ENCODE results near the gene HBP1. TPM values are rescaled to one million over a fixed set of nuclear protein-coding genes. Genes with fewer than 3 reads are reported as not detected.

The HBP1 gene
- polyA plus RNA-seq, 1 donor = 68.7 TPM

DNA sequence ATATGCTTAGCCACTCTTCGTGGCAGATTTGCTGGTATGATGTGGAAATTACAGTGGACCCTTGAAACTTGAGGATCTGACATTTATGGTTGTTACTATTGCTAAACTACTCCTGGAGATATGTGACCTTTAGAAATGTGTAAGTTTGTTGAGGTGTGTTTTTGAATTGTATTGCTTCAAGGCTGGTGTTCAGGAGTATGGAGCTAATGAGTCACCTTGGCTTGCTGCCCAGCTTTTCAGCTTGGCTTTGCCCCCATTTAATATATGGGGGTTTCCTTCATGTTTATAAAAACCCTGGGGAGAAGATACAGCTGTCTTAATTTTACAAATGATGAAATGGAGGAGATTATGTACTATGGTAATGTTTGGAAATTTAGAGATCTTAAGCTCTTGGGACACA, 11.6 kb downstream of the HBP1 start:
- peaks cover 11% of the 10 kb centered on the region for H3K36me3 ChIP-seq (ENCODE audit: control insufficient read depth, insufficient read depth, low read length)
- peaks cover 18% of the 10 kb centered on the region for H3K4me1 ChIP-seq (ENCODE audit: control insufficient read depth, insufficient read depth, low read length)

DNA sequence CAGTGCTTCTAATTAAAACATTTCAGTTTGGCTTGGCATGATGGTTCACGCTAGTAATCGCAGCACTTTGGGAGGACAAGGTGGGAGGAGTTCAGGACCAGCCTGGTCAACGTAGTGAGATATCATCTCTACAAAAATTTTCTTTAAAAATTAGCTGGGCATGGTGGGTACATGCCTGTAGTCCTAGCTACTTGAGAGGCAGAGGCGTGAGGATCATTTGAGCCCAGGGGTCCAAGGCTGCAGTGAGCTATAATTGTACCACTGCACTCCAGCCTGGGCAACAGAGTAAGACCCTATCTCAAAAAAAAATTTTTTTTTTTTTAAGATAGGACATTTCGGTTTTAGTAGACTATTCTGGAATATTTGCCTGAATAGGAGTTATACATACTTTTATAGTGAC, 12.4 kb downstream of the HBP1 start:
- Histone ChIP-seq H3K36me3 (ENCODE audit: control insufficient read depth, insufficient read depth, low read length) (peaks cover 16% of the 10 kb centered on the region), H3K27ac (ENCODE audit: low read length) (peak overlapping the region; percentile 73), H3K9me3 (ENCODE audit: control insufficient read depth, low read depth, low read length) (no peaks in the 10 kb centered on the region), H3K27me3 (ENCODE audit: control insufficient read depth, insufficient read depth, low read length) (no peaks in the 10 kb centered on the region), H3K4me1 (ENCODE audit: control insufficient read depth, insufficient read depth, low read length) (peaks cover 18% of the 10 kb centered on the region), H3K4me3 (ENCODE audit: low read length) (no peak overlapping the region)
- no peak for DNase-seq
- 80% methylated on average over 1 of the region's 5 CpGs for WGBS (ENCODE audit: insufficient coverage, low lambda C conversion rate)

More for the DNA sequence above, 11.6 kb downstream of the HBP1 start:
- peak overlapping the region; percentile 73 for H3K27ac ChIP-seq (ENCODE audit: low read length)
- no peaks in the 10 kb centered on the region for H3K9me3 ChIP-seq (ENCODE audit: control insufficient read depth, low read depth, low read length)
- no peaks in the 10 kb centered on the region for H3K27me3 ChIP-seq (ENCODE audit: control insufficient read depth, insufficient read depth, low read length)
- no CpG with 5 or more reads among the region's 1 CpG for WGBS (ENCODE audit: insufficient coverage, low lambda C conversion rate)
- no peak overlapping the region for H3K4me3 ChIP-seq (ENCODE audit: low read length)
- DNase-seq = peak; percentile 81 to 88

DNA sequence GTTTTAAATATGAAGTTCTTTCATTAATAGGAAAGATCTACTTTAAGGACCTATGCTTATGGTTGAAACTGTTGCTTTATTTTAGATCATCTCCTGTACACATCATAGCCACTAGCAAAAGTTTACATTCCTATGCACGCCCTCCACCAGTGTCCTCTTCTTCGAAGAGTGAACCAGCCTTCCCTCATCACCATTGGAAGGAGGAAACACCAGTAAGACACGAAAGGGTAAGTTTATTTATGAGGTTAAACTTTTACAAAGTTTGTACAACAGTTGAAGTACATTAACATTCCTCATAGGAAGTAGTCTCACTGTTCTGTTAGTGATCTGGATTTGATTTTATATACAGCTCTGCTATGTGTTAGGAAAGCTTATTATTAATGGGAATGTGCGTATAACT, 16.9 kb downstream of the HBP1 start:
- no peak overlapping the region for H3K4me3 ChIP-seq (ENCODE audit: low read length)
- H3K36me3 ChIP-seq (ENCODE audit: control insufficient read depth, insufficient read depth, low read length) = peaks cover 47% of the 10 kb centered on the region
- DNase-seq = no peak
- 100% methylated on average over 2 of the region's 4 CpGs for WGBS (ENCODE audit: insufficient coverage, low lambda C conversion rate)
- H3K9me3 ChIP-seq (ENCODE audit: control insufficient read depth, low read depth, low read length) = no peaks in the 10 kb centered on the region
- no peak overlapping the region for H3K27ac ChIP-seq (ENCODE audit: low read length)
- H3K4me1 ChIP-seq (ENCODE audit: control insufficient read depth, insufficient read depth, low read length) = peaks cover 13% of the 10 kb centered on the region
- no peaks in the 10 kb centered on the region for H3K27me3 ChIP-seq (ENCODE audit: control insufficient read depth, insufficient read depth, low read length)

DNA sequence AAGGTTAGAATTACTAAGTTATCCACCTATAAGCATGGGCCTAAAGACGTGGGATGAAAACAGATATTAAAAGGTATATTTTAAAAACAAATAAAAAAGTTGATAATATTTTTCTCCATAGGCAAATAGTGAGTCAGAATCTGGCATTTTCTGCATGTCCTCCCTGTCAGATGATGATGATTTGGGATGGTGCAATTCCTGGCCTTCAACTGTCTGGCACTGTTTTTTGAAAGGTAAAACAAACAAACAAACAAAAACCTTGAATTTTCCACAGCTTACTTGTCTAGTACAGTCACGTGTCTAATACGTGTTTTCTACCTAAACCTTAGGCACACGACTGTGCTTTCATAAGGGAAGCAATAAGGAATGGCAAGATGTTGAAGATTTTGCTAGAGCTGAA, 17.4 kb downstream of the HBP1 start:
- no peaks in the 10 kb centered on the region for H3K9me3 ChIP-seq (ENCODE audit: control insufficient read depth, low read depth, low read length)
- 80% methylated on average over 1 of the region's 4 CpGs for WGBS (ENCODE audit: insufficient coverage, low lambda C conversion rate)
- H3K27me3 ChIP-seq (ENCODE audit: control insufficient read depth, insufficient read depth, low read length) = no peaks in the 10 kb centered on the region
- DNase-seq = no peak
- H3K27ac ChIP-seq (ENCODE audit: low read length) = no peak overlapping the region
- H3K36me3 ChIP-seq (ENCODE audit: control insufficient read depth, insufficient read depth, low read length) = peaks cover 52% of the 10 kb centered on the region
- H3K4me3 ChIP-seq (ENCODE audit: low read length) = no peak overlapping the region
- H3K4me1 ChIP-seq (ENCODE audit: control insufficient read depth, insufficient read depth, low read length) = peaks cover 8% of the 10 kb centered on the region

DNA sequence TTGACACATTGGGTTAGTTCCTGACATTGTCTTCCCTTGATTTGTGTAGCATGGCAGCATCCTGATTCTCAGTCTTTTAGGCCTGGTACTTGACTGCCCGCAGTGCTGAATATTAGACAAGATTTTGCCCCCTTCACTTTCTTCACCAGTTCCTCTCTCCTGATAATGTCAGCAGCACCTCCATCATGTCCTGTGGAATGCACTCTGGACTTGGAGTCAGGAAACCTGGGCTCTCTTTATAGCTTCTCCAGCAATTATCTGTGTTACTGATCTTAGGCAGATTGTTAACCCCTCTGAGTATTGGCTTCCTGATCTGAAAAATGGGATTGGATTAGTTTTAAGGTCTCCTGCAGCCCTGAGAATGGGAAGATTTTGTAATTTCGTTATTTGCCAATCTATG, 19.0 kb downstream of the HBP1 start:
- no peaks in the 10 kb centered on the region for H3K9me3 ChIP-seq (ENCODE audit: control insufficient read depth, low read depth, low read length)
- H3K4me3 ChIP-seq (ENCODE audit: low read length) = no peak overlapping the region
- DNase-seq = peak in 1 of 2 donors; percentile 43
- peaks cover 56% of the 10 kb centered on the region for H3K36me3 ChIP-seq (ENCODE audit: control insufficient read depth, insufficient read depth, low read length)
- H3K27me3 ChIP-seq (ENCODE audit: control insufficient read depth, insufficient read depth, low read length) = no peaks in the 10 kb centered on the region
- 80% methylated on average over 1 of the region's 2 CpGs for WGBS (ENCODE audit: insufficient coverage, low lambda C conversion rate)
- peak overlapping the region; percentile 34 for H3K27ac ChIP-seq (ENCODE audit: low read length)
- H3K4me1 ChIP-seq (ENCODE audit: control insufficient read depth, insufficient read depth, low read length) = peaks cover 7% of the 10 kb centered on the region

DNA sequence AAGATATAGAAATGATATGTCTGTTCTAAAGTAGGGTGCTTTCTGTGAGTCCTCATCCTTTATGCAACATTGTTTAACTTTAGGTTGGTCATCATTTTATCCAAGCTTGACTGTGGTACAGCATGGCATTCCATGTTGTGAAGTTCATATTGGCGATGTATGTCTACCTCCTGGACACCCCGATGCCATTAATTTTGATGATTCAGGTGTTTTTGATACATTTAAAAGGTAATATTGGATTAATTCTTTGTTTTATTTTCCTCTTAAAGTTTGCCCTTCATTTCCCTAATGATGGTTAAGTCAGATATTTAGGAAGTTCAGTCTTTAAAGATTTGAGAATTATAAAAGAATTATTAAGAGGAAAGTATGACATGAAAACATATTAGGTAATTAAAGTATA, 21.3 kb downstream of the HBP1 start:
- Histone ChIP-seq H3K9me3 (ENCODE audit: control insufficient read depth, low read depth, low read length) (no peaks in the 10 kb centered on the region), H3K36me3 (ENCODE audit: control insufficient read depth, insufficient read depth, low read length) (peaks cover 56% of the 10 kb centered on the region), H3K4me3 (ENCODE audit: low read length) (no peak overlapping the region), H3K27ac (ENCODE audit: low read length) (no peak overlapping the region), H3K27me3 (ENCODE audit: control insufficient read depth, insufficient read depth, low read length) (no peaks in the 10 kb centered on the region), H3K4me1 (ENCODE audit: control insufficient read depth, insufficient read depth, low read length) (peaks cover 7% of the 10 kb centered on the region)
- 100% methylated on average over 2 of the region's 2 CpGs for WGBS (ENCODE audit: insufficient coverage, low lambda C conversion rate)
- DNase-seq = no peak

- no CpG with 5 or more reads among the region's 1 CpG for WGBS (ENCODE audit: insufficient coverage, low lambda C conversion rate)
- no peak for DNase-seq
- Histone ChIP-seq H3K36me3 (ENCODE audit: control insufficient read depth, insufficient read depth, low read length) (peaks cover 59% of the 10 kb centered on the region), H3K27ac (ENCODE audit: low read length) (no peak overlapping the region), H3K4me1 (ENCODE audit: control insufficient read depth, insufficient read depth, low read length) (no peaks in the 10 kb centered on the region), H3K9me3 (ENCODE audit: control insufficient read depth, low read depth, low read length) (no peaks in the 10 kb centered on the region), H3K4me3 (ENCODE audit: low read length) (no peak overlapping the region), H3K27me3 (ENCODE audit: control insufficient read depth, insufficient read depth, low read length) (no peaks in the 10 kb centered on the region)
These were observed 25.2 kb downstream of the HBP1 start for GRCh38 chr7:107194052-107194451.

- DNase-seq = no peak
- H3K9me3 ChIP-seq (ENCODE audit: control insufficient read depth, low read depth, low read length) = no peaks in the 10 kb centered on the region
- WGBS (ENCODE audit: insufficient coverage, low lambda C conversion rate) = 100% methylated on average over 1 of the region's 10 CpGs
- H3K4me1 ChIP-seq (ENCODE audit: control insufficient read depth, insufficient read depth, low read length) = no peaks in the 10 kb centered on the region
- H3K4me3 ChIP-seq (ENCODE audit: low read length) = no peak overlapping the region
- H3K27ac ChIP-seq (ENCODE audit: low read length) = no peak overlapping the region
- no peaks in the 10 kb centered on the region for H3K27me3 ChIP-seq (ENCODE audit: control insufficient read depth, insufficient read depth, low read length)
- H3K36me3 ChIP-seq (ENCODE audit: control insufficient read depth, insufficient read depth, low read length) = peaks cover 66% of the 10 kb centered on the region
These were observed 28.2 kb downstream of the HBP1 start for GRCh38 chr7:107196834-107197610.

GRCh38 chr7:107201795-107202450, 33.1 kb downstream of the HBP1 start:
- no peaks in the 10 kb centered on the region for H3K4me1 ChIP-seq (ENCODE audit: control insufficient read depth, insufficient read depth, low read length)
- H3K4me3 ChIP-seq (ENCODE audit: low read length) = no peak overlapping the region
- H3K36me3 ChIP-seq (ENCODE audit: control insufficient read depth, insufficient read depth, low read length) = peaks cover 85% of the 10 kb centered on the region
- no peaks in the 10 kb centered on the region for H3K9me3 ChIP-seq (ENCODE audit: control insufficient read depth, low read depth, low read length)
- DNase-seq = peak in 1 of 2 donors; percentile 19
- WGBS (ENCODE audit: insufficient coverage, low lambda C conversion rate) = 100% methylated on average over 1 of the region's 4 CpGs
- H3K27ac ChIP-seq (ENCODE audit: low read length) = no peak overlapping the region
- no peaks in the 10 kb centered on the region for H3K27me3 ChIP-seq (ENCODE audit: control insufficient read depth, insufficient read depth, low read length)

- WGBS (ENCODE audit: insufficient coverage, low lambda C conversion rate) = 100% methylated on average over 1 of the region's 7 CpGs
- H3K4me1 ChIP-seq (ENCODE audit: control insufficient read depth, insufficient read depth, low read length) = no peaks in the 10 kb centered on the region
- H3K4me3 ChIP-seq (ENCODE audit: low read length) = no peak overlapping the region
- no peaks in the 10 kb centered on the region for H3K9me3 ChIP-seq (ENCODE audit: control insufficient read depth, low read depth, low read length)
- H3K27me3 ChIP-seq (ENCODE audit: control insufficient read depth, insufficient read depth, low read length) = no peaks in the 10 kb centered on the region
- H3K27ac ChIP-seq (ENCODE audit: low read length) = no peak overlapping the region
- peaks cover 80% of the 10 kb centered on the region for H3K36me3 ChIP-seq (ENCODE audit: control insufficient read depth, insufficient read depth, low read length)
- DNase-seq = no peak
These were observed 34.8 kb downstream of the HBP1 start for GRCh38 chr7:107203607-107204006.
